ENCODE data around the gene NAT9. TPM values are rescaled to one million over a fixed set of nuclear protein-coding genes. Genes with fewer than 3 reads are reported as not detected.

Gene NAT9
- total and polyA plus RNA-seq, 2 experiments from 2014 or later, result 37.3 to 37.5 TPM

- no peak for TF ChIP-seq EZH2 (IDR thresholded peaks at IDR 0.05; ENCODE audit: low read depth, unreplicated experiment)
- no peak for TF ChIP-seq ZNF114 (CRISPR knock-in tag; IDR thresholded peaks at IDR 0.05)
- no peak for TF ChIP-seq REST (IDR thresholded peaks at IDR 0.05; ENCODE audit: unreplicated experiment)
- TF ChIP-seq POLR2AphosphoS5 (IDR thresholded peaks at IDR 0.05; ENCODE audit: low read depth), result no peak
- no peak for TF ChIP-seq ZNF331 (CRISPR knock-in tag; IDR thresholded peaks at IDR 0.05; ENCODE audit: low read depth)
- TF ChIP-seq JUNB (IDR thresholded peaks at IDR 0.05; ENCODE audit: unreplicated experiment), result no peak
- TF ChIP-seq ETS1 (IDR thresholded peaks at IDR 0.05), result no peak
- no peak for TF ChIP-seq CREB1 (CRISPR knock-in tag; IDR thresholded peaks at IDR 0.05; ENCODE audit: low read depth)
- no peak for TF ChIP-seq STAT1 (IDR thresholded peaks at IDR 0.05; ENCODE audit: unreplicated experiment)
- TF ChIP-seq EZH2phosphoT487 (IDR thresholded peaks at IDR 0.05; ENCODE audit: unreplicated experiment), result no peak
- TF ChIP-seq NANOG (IDR thresholded peaks at IDR 0.05; ENCODE audit: borderline replicate concordance), result no peak
- TF ChIP-seq CTCF (conservative IDR thresholded peaks at IDR 0.05; ENCODE audit: low read depth in 2 of 2), result no peak
Observed at GRCh38 chr17:74759941-74760340, 16.2 kb downstream of the NAT9 start (continued).

- no peaks in the 10 kb centered on the region; the same call in 1 of the 3 replicates for H3K36me3 Mint-ChIP-seq (ENCODE audit: low read depth)
- peak overlapping the region; percentile 96 for H3K27ac Mint-ChIP-seq
- H3K27ac ChIP-seq (ENCODE audit: low read depth), result peak overlapping the region; percentile 76
- H3K4me3 Mint-ChIP-seq, result peak overlapping the region; percentile 44; the same call in 1 of the 3 replicates
- ATAC-seq (peak; percentile 12), DNase-seq (ENCODE audit: low spot score) (no peak)
- no peak overlapping the region for H2AFZ ChIP-seq
- peak overlapping the region; percentile 71 for H3K4me2 ChIP-seq
- no peaks in the 10 kb centered on the region for H3K9me3 Mint-ChIP-seq
- peaks cover 12% of the 10 kb centered on the region for H3K27me3 Mint-ChIP-seq (ENCODE audit: insufficient read depth, low read depth, poor library complexity)
- H3K4me1 Mint-ChIP-seq, result peaks cover 60% of the 10 kb centered on the region
- H3K4me3 ChIP-seq, result peak overlapping the region; percentile 35; the same call in 1 of the 2 replicates
- H4K20me1 ChIP-seq (replicated peaks; ENCODE audit: insufficient read depth), result peaks cover 46% of the 10 kb centered on the region
- H3K9me2 ChIP-seq (ENCODE audit: insufficient read depth), result no peaks in the 10 kb centered on the region
- no peaks in the 10 kb centered on the region for H3K36me3 ChIP-seq (ENCODE audit: insufficient read depth)
- no peaks in the 10 kb centered on the region for H3F3A ChIP-seq (replicated peaks; ENCODE audit: low read depth)
- peaks cover 66% of the 10 kb centered on the region for H3K79me2 ChIP-seq (replicated peaks; ENCODE audit: insufficient read depth)
- H3K4me1 ChIP-seq (ENCODE audit: insufficient read depth), result peaks cover 41% of the 10 kb centered on the region
- no peaks in the 10 kb centered on the region for H3K27me3 ChIP-seq (ENCODE audit: insufficient read depth)
- TF ChIP-seq ZNF462 (CRISPR knock-in tag; IDR thresholded peaks at IDR 0.05), result no peak
Observed at GRCh38 chr17:74759243-74759801, 16.8 kb downstream of the NAT9 start.
